Activated CD4-positive, alpha-beta T cell treated with anti-CD3 and anti-CD28 coated beads, Interleukin-2, amount 10 ng/mL, durations not matched to agents 24 days and 14 days (primary cell): ENCODE measurements around the gene SCFD2. TPM values are rescaled to one million over a fixed set of nuclear protein-coding genes. Genes with fewer than 3 reads are reported as not detected.
A peak's percentile ranks its signal among the peaks of the same experiment; 100 is the strongest.

ENCODE experiments used
- DNase-seq: peaks from one replicate; pipeline ENCODE4 v3.0.0; 2022
- H3K27ac Mint-ChIP-seq: one replicate; pipeline ENCODE4 v1.8.0; 2022; ENCODE audit warnings: mild to moderate bottlenecking, mixed read lengths
- H3K27me3 Mint-ChIP-seq: one replicate; pipeline ENCODE4 v1.8.0; 2022; ENCODE audit warnings: mixed read lengths
- H3K36me3 Mint-ChIP-seq: one replicate; pipeline ENCODE4 v1.8.0; 2022; ENCODE audit warnings: low read depth, mild to moderate bottlenecking, mixed read lengths
- H3K4me1 Mint-ChIP-seq: one replicate; pipeline ENCODE4 v1.8.0; 2021; ENCODE audit warnings: mixed read lengths
- H3K4me3 Mint-ChIP-seq: one replicate; pipeline ENCODE4 v1.8.0; 2022; ENCODE audit warnings: mild to moderate bottlenecking, moderate library complexity, mixed read lengths
- H3K9me3 Mint-ChIP-seq: one replicate; pipeline ENCODE4 v1.8.0; 2021; ENCODE audit warnings: mixed read lengths
- intact Hi-C: fragments of 100-400 bp; cut with micrococcal nuclease; formaldehyde crosslinking; loops from one replicate; pipeline ENCODE4 v1.15.1; 2023
- total RNA-seq: library from RNA; stranded (reverse); gene quantifications from 2 replicates; pipeline ENCODE4 v1.2.3, GENCODE V29; 2022

Gene SCFD2
- total RNA-seq, 1 donor from 2014 or later, result 39.9 TPM

- intact Hi-C loops, result no loop called here
- H3K27me3 Mint-ChIP-seq, result no peaks in the 10 kb centered on the region
- H3K36me3 Mint-ChIP-seq, result peaks cover under 1% of the 10 kb centered on the region
- no peak overlapping the region for H3K4me3 Mint-ChIP-seq
- DNase-seq, result no peak
- H3K4me1 Mint-ChIP-seq, result peaks cover 7% of the 10 kb centered on the region
- H3K9me3 Mint-ChIP-seq, result no peaks in the 10 kb centered on the region
- H3K27ac Mint-ChIP-seq, result no peak overlapping the region
Observed at GRCh38 chr4:53126099-53126498, 239.8 kb downstream of the SCFD2 start.

- Mint-ChIP-seq H3K9me3 (no peaks in the 10 kb centered on the region), H3K36me3 (no peaks in the 10 kb centered on the region), H3K4me3 (no peak overlapping the region), H3K27ac (no peak overlapping the region), H3K27me3 (no peaks in the 10 kb centered on the region), H3K4me1 (peaks cover 2% of the 10 kb centered on the region)
- intact Hi-C loops, result no loop called here
- DNase-seq, result no peak
Observed at GRCh38 chr4:53123819-53124218, 242.0 kb downstream of the SCFD2 start.

GRCh38 chr4:53123171-53123570 is 242.7 kb downstream of the SCFD2 start:
- Mint-ChIP-seq H3K27me3 (no peaks in the 10 kb centered on the region), H3K27ac (no peak overlapping the region), H3K36me3 (no peaks in the 10 kb centered on the region), H3K4me1 (peaks cover 2% of the 10 kb centered on the region), H3K4me3 (no peak overlapping the region), H3K9me3 (no peaks in the 10 kb centered on the region)
- DNase-seq, result no peak
- intact Hi-C loops, result no loop called here

GRCh38 chr4:53122280-53123116 is 243.4 kb downstream of the SCFD2 start:
- H3K4me1 Mint-ChIP-seq, result peaks cover 2% of the 10 kb centered on the region
- intact Hi-C loops, result no loop called here
- no peaks in the 10 kb centered on the region for H3K36me3 Mint-ChIP-seq
- no peaks in the 10 kb centered on the region for H3K27me3 Mint-ChIP-seq
- no peaks in the 10 kb centered on the region for H3K9me3 Mint-ChIP-seq
- H3K27ac Mint-ChIP-seq, result no peak overlapping the region
- no peak overlapping the region for H3K4me3 Mint-ChIP-seq
- no peak for DNase-seq

- Mint-ChIP-seq H3K27ac (no peak overlapping the region), H3K36me3 (no peaks in the 10 kb centered on the region), H3K9me3 (no peaks in the 10 kb centered on the region), H3K4me1 (peaks cover 8% of the 10 kb centered on the region), H3K27me3 (no peaks in the 10 kb centered on the region), H3K4me3 (no peak overlapping the region)
- intact Hi-C loops, result no loop called here
- DNase-seq, result no peak
Observed at GRCh38 chr4:53121264-53121865, 244.5 kb downstream of the SCFD2 start.

- Mint-ChIP-seq H3K9me3 (no peaks in the 10 kb centered on the region), H3K4me3 (no peak overlapping the region), H3K4me1 (peaks cover 8% of the 10 kb centered on the region), H3K27me3 (no peaks in the 10 kb centered on the region), H3K27ac (no peak overlapping the region), H3K36me3 (no peaks in the 10 kb centered on the region)
- DNase-seq, result no peak
- intact Hi-C loops, result no loop called here
Observed at GRCh38 chr4:53120778-53121177, 245.1 kb downstream of the SCFD2 start.

- DNase-seq, result no peak
- intact Hi-C loops, result no loop called here
- no peaks in the 10 kb centered on the region for H3K27me3 Mint-ChIP-seq
- no peaks in the 10 kb centered on the region for H3K9me3 Mint-ChIP-seq
- peaks cover 10% of the 10 kb centered on the region for H3K4me1 Mint-ChIP-seq
- H3K36me3 Mint-ChIP-seq, result no peaks in the 10 kb centered on the region
- H3K27ac Mint-ChIP-seq, result no peak overlapping the region
- no peak overlapping the region for H3K4me3 Mint-ChIP-seq
Observed at GRCh38 chr4:53119680-53120079, 246.2 kb downstream of the SCFD2 start.

GRCh38 chr4:53118676-53119075 is 247.2 kb downstream of the SCFD2 start:
- Mint-ChIP-seq H3K9me3 (no peaks in the 10 kb centered on the region), H3K27me3 (no peaks in the 10 kb centered on the region), H3K4me1 (peaks cover 13% of the 10 kb centered on the region), H3K36me3 (no peaks in the 10 kb centered on the region), H3K4me3 (no peak overlapping the region), H3K27ac (no peak overlapping the region)
- no peak for DNase-seq
- intact Hi-C loops, result no loop called here

- peak overlapping the region; percentile 68 for H3K27ac Mint-ChIP-seq
- H3K4me1 Mint-ChIP-seq, result peaks cover 18% of the 10 kb centered on the region
- H3K4me3 Mint-ChIP-seq, result no peak overlapping the region
- H3K27me3 Mint-ChIP-seq, result no peaks in the 10 kb centered on the region
- no peak for DNase-seq
- peaks cover 4% of the 10 kb centered on the region for H3K9me3 Mint-ChIP-seq
- H3K36me3 Mint-ChIP-seq, result peaks cover 4% of the 10 kb centered on the region
- intact Hi-C loops, result no loop called here
Observed at GRCh38 chr4:53116954-53117353, 248.9 kb downstream of the SCFD2 start.

- H3K9me3 Mint-ChIP-seq, result peaks cover 14% of the 10 kb centered on the region
- no peak overlapping the region for H3K4me3 Mint-ChIP-seq
- H3K27me3 Mint-ChIP-seq, result no peaks in the 10 kb centered on the region
- H3K4me1 Mint-ChIP-seq, result peaks cover 20% of the 10 kb centered on the region
- intact Hi-C loops, result loop anchor here (1.0 to 5.0 kb wide), 5 partner anchors 12 to 96 kb away; no protein-coding TSS in a partner anchor
- H3K36me3 Mint-ChIP-seq, result peaks cover 18% of the 10 kb centered on the region
- H3K27ac Mint-ChIP-seq, result peak overlapping the region; percentile 92
- no peak for DNase-seq
Observed at GRCh38 chr4:53113431-53114225, 252.2 kb downstream of the SCFD2 start.

GRCh38 chr4:53105313-53105712 is 260.5 kb downstream of the SCFD2 start:
- Mint-ChIP-seq H3K36me3 (peaks cover 12% of the 10 kb centered on the region), H3K4me3 (no peak overlapping the region)

GRCh38 chr4:53103481-53103880 is 262.4 kb downstream of the SCFD2 start:
- intact Hi-C loops, result no loop called here
- DNase-seq, result no peak
- no peak overlapping the region for H3K4me3 Mint-ChIP-seq
- H3K27me3 Mint-ChIP-seq, result no peaks in the 10 kb centered on the region
- H3K9me3 Mint-ChIP-seq, result peaks cover 27% of the 10 kb centered on the region
- peaks cover 13% of the 10 kb centered on the region for H3K36me3 Mint-ChIP-seq
- peaks cover 14% of the 10 kb centered on the region for H3K4me1 Mint-ChIP-seq
- H3K27ac Mint-ChIP-seq, result no peak overlapping the region

More at GRCh38 chr4:53105313-53105712, 260.5 kb downstream of the SCFD2 start:
- peaks cover 21% of the 10 kb centered on the region for H3K9me3 Mint-ChIP-seq
- peaks cover 12% of the 10 kb centered on the region for H3K4me1 Mint-ChIP-seq
- intact Hi-C loops, result no loop called here
- H3K27ac Mint-ChIP-seq, result no peak overlapping the region
- no peaks in the 10 kb centered on the region for H3K27me3 Mint-ChIP-seq
- no peak for DNase-seq

- no peak for DNase-seq
- H3K27ac Mint-ChIP-seq, result peak overlapping the region; percentile 70
- H3K4me3 Mint-ChIP-seq, result no peak overlapping the region
- peaks cover 8% of the 10 kb centered on the region for H3K36me3 Mint-ChIP-seq
- intact Hi-C loops, result loop anchor here (1.0 kb wide), 4 partner anchors 12 to 68 kb away; no protein-coding TSS in a partner anchor
- peaks cover 16% of the 10 kb centered on the region for H3K9me3 Mint-ChIP-seq
- no peaks in the 10 kb centered on the region for H3K27me3 Mint-ChIP-seq
- H3K4me1 Mint-ChIP-seq, result peaks cover 11% of the 10 kb centered on the region
Observed at GRCh38 chr4:53101191-53101581, 264.7 kb downstream of the SCFD2 start.
